H9 (cell line): ENCODE results near the gene MRGPRD. TPM values are rescaled to one million over a fixed set of nuclear protein-coding genes. Genes with fewer than 3 reads are reported as not detected.

Experiments used
- DNase-seq: peaks from one replicate; pipeline ENCODE4 v3.0.0-alpha.2; 2017
- H2AFZ ChIP-seq: one replicate; pipeline ENCODE4 v1.6.1; 2013; ENCODE audit warnings: mild to moderate bottlenecking, low read length, control low read depth, moderate library complexity
- H2AK5ac ChIP-seq: 2 replicates; pipeline ENCODE4 v1.6.1; 2013; ENCODE audit warnings: low read length, control low read depth, mixed read lengths; ENCODE audit not compliant: insufficient read length
- H2BK120ac ChIP-seq: one replicate; pipeline ENCODE4 v1.6.1; 2013; ENCODE audit warnings: low read depth, mild to moderate bottlenecking, low read length, control low read depth, inconsistent platforms; ENCODE audit not compliant: poor library complexity, severe bottlenecking
- H2BK12ac ChIP-seq: 2 replicates; pipeline ENCODE4 v1.6.1; 2013; ENCODE audit warnings: low read length, control low read depth, mixed read lengths, low read depth; ENCODE audit not compliant: insufficient read length
- H2BK15ac ChIP-seq: 2 replicates; pipeline ENCODE4 v1.6.1; 2013; ENCODE audit warnings: low read depth, low read length, control low read depth
- H2BK20ac ChIP-seq: one replicate; pipeline ENCODE4 v1.6.1; 2013; ENCODE audit warnings: low read depth, mild to moderate bottlenecking, low read length, control low read depth, inconsistent platforms; ENCODE audit not compliant: poor library complexity, severe bottlenecking
- H2BK5ac ChIP-seq: 2 replicates; pipeline ENCODE4 v1.6.1; 2013; ENCODE audit warnings: low read length, control low read depth, mixed read lengths; ENCODE audit not compliant: insufficient read length
- H3K14ac ChIP-seq: 2 replicates; pipeline ENCODE4 v1.6.1; 2013; ENCODE audit warnings: low read length, control low read depth; ENCODE audit not compliant: insufficient read depth
- H3K18ac ChIP-seq: 2 replicates; pipeline ENCODE4 v1.6.1; 2013; ENCODE audit warnings: low read depth, mild to moderate bottlenecking, mixed read lengths, low read length, control low read depth; ENCODE audit not compliant: insufficient read length
- H3K23ac ChIP-seq: 2 replicates; pipeline ENCODE4 v1.6.1; 2013; ENCODE audit warnings: low read length, control low read depth, mixed read lengths, low read depth; ENCODE audit not compliant: insufficient read length
- H3K23me2 ChIP-seq: 2 replicates; pipeline ENCODE4 v1.6.1; 2013; ENCODE audit warnings: low read depth, mild to moderate bottlenecking, mixed read lengths, low read length, control low read depth; ENCODE audit not compliant: insufficient read length, poor library complexity, severe bottlenecking
- H3K27ac ChIP-seq: 2 replicates; pipeline ENCODE4 v1.5.1; 2013; ENCODE audit warnings: low read length, control low read depth, mixed read lengths, low read depth; ENCODE audit not compliant: insufficient read length
- H3K27me3 ChIP-seq: 2 replicates; pipeline ENCODE4 v1.6.1; 2013; ENCODE audit warnings: low read length, control low read depth, inconsistent platforms; ENCODE audit not compliant: insufficient read depth
- H3K4ac ChIP-seq: 2 replicates; pipeline ENCODE4 v1.6.1; 2013; ENCODE audit warnings: low read depth, mild to moderate bottlenecking, control low read depth, inconsistent platforms, low read length, moderate library complexity
- H3K4me1 ChIP-seq: 2 replicates; pipeline ENCODE4 v1.6.1; 2013; ENCODE audit warnings: low read length, control low read depth, inconsistent platforms; ENCODE audit not compliant: insufficient read depth
- H3K4me2 ChIP-seq: 2 replicates; pipeline ENCODE4 v1.6.1; 2013; ENCODE audit warnings: low read length, control low read depth, mixed read lengths; ENCODE audit not compliant: insufficient read length, insufficient read depth
- H3K56ac ChIP-seq: 2 replicates; pipeline ENCODE4 v1.6.1; 2013; ENCODE audit warnings: low read depth, mild to moderate bottlenecking, mixed read lengths, low read length, control low read depth; ENCODE audit not compliant: insufficient read length
- H3K79me1 ChIP-seq: 2 replicates; pipeline ENCODE4 v1.6.1; 2013; ENCODE audit warnings: low read depth, mild to moderate bottlenecking, moderate library complexity, low read length, control low read depth, inconsistent platforms; ENCODE audit not compliant: insufficient read depth, poor library complexity, severe bottlenecking
- H3K79me2 ChIP-seq: 2 replicates; pipeline ENCODE4 v1.6.1; 2013; ENCODE audit warnings: low read length, control low read depth, inconsistent platforms; ENCODE audit not compliant: insufficient read depth
- H3K9ac ChIP-seq: 2 replicates; pipeline ENCODE4 v1.6.1; 2013; ENCODE audit warnings: low read length, control low read depth, mixed read lengths; ENCODE audit not compliant: insufficient read length; ENCODE audit errors: extremely low read depth
- H3K9me3 ChIP-seq: one replicate; pipeline ENCODE4 v1.6.1; 2013; ENCODE audit warnings: low read depth, low read length, inconsistent platforms; ENCODE audit not compliant: control insufficient read depth
- H3T11ph ChIP-seq: one replicate; pipeline ENCODE4 v1.6.1; 2013; ENCODE audit warnings: mild to moderate bottlenecking, low read length, control low read depth, inconsistent platforms
- H4K20me1 ChIP-seq: one replicate; pipeline ENCODE4 v1.6.1; 2013; ENCODE audit not compliant: control insufficient read depth, insufficient read length, insufficient read depth
- H4K5ac ChIP-seq: 2 replicates; pipeline ENCODE4 v1.6.1; 2013; ENCODE audit warnings: low read depth, mild to moderate bottlenecking, mixed read lengths, low read length, control low read depth; ENCODE audit not compliant: insufficient read length
- H4K8ac ChIP-seq: replicated peaks from 2 replicates; pipeline ENCODE4 v1.6.1; 2013; ENCODE audit warnings: low read length, control low read depth, mixed read lengths, low read depth; ENCODE audit not compliant: insufficient read length
- H4K91ac ChIP-seq: 2 replicates; pipeline ENCODE4 v1.6.1; 2013; ENCODE audit warnings: low read depth, mild to moderate bottlenecking, moderate library complexity, mixed read lengths, low read length, control low read depth; ENCODE audit not compliant: insufficient read length
- H3K27ac Mint-ChIP-seq, 3 experiments: 2 replicates in 2 of 3; 3 replicates in 1 of 3; pipeline ENCODE4 v1.8.0; 2020 to 2021; ENCODE audit warnings: mixed read lengths in 3 of 3, mild to moderate bottlenecking in 1 of 3, moderate library complexity in 1 of 3
- H3K27me3 Mint-ChIP-seq: 2 replicates; pipeline ENCODE4 v1.8.0; 2021; ENCODE audit warnings: low read depth, mild to moderate bottlenecking, moderate library complexity, mixed read lengths
- H3K36me3 Mint-ChIP-seq, 3 experiments: 2 replicates in 2 of 3; 3 replicates in 1 of 3; pipeline ENCODE4 v1.8.0; 2020 to 2021; ENCODE audit warnings: low read depth in 3 of 3, mixed read lengths in 3 of 3; ENCODE audit not compliant: insufficient read depth in 1 of 3
- H3K4me1 Mint-ChIP-seq, 2 experiments: 2 replicates each; pipeline ENCODE4 v1.8.0; 2020; ENCODE audit warnings: mixed read lengths in 2 of 2
- H3K4me3 Mint-ChIP-seq, 2 experiments: 2 replicates in 1 of 2; 3 replicates in 1 of 2; pipeline ENCODE4 v1.8.0; 2020 to 2021; ENCODE audit warnings: mild to moderate bottlenecking in 2 of 2, mixed read lengths in 2 of 2, moderate library complexity in 1 of 2
- H3K9me3 Mint-ChIP-seq, 2 experiments: 2 replicates in 1 of 2; 3 replicates in 1 of 2; pipeline ENCODE4 v1.8.0; 2020; ENCODE audit warnings: mild to moderate bottlenecking in 2 of 2, mixed read lengths in 2 of 2, moderate library complexity in 1 of 2
- CTCF ChIP-seq: fragments of 200-600 bp; sonication (generic); conservative IDR thresholded peaks from 3 replicates; pipeline ENCODE4 v1.8.0; 2021; ENCODE audit warnings: antibody characterized with exemption, mild to moderate bottlenecking
- WGBS: extraction: QIAGEN DNeasy Blood & Tissue Kit; methylation state at CpG from one replicate; pipeline ENCODE4 v1.1.7; 2013; ENCODE audit warnings: missing lambda C conversion rate, low lambda C conversion rate, mixed read lengths; ENCODE audit not compliant: insufficient read length; ENCODE audit errors: extremely low coverage; 5-methylcytosine and 5-hydroxymethylcytosine counted together
- total RNA-seq: library from RNA; stranded (reverse); gene quantifications from 2 replicates; pipeline ENCODE4 v1.2.1, GENCODE V29; 2021

MRGPRD gene
- total RNA-seq, 1 experiment from 2014 or later: not detected

- Histone ChIP-seq H2BK20ac (no peak overlapping the region), H3K27ac (no peak overlapping the region), H3K4me1 (no peaks in the 10 kb centered on the region; the same call in 1 of the 2 replicates), H3K27me3 (no peaks in the 10 kb centered on the region), H2AFZ (no peak overlapping the region), H3K18ac (no peak overlapping the region), H3T11ph (no peak overlapping the region), H3K79me1 (no peaks in the 10 kb centered on the region), H2BK15ac (no peak overlapping the region), H4K91ac (no peak overlapping the region), H3K23me2 (no peaks in the 10 kb centered on the region), H3K23ac (no peak overlapping the region), H4K20me1 (no peaks in the 10 kb centered on the region), H3K9ac (no peak overlapping the region), H4K8ac (no peak overlapping the region), H2BK5ac (no peak overlapping the region), H3K4me2 (no peak overlapping the region), H3K9me3 (no peaks in the 10 kb centered on the region), H4K5ac (no peak overlapping the region), H2AK5ac (no peak overlapping the region), H3K79me2 (no peaks in the 10 kb centered on the region), H2BK12ac (no peak overlapping the region), H3K56ac (no peak overlapping the region), H3K4ac (no peak overlapping the region), H3K14ac (no peak overlapping the region), H2BK120ac (no peak overlapping the region)
- H3K9me3 Mint-ChIP-seq: no peaks in the 10 kb centered on the region; a peak in 1 of 5 replicates
- no peaks in the 10 kb centered on the region for H3K36me3 Mint-ChIP-seq
- H3K27me3 Mint-ChIP-seq: no peaks in the 10 kb centered on the region
- no peak for DNase-seq
- H3K27ac Mint-ChIP-seq: no peak overlapping the region
- WGBS: no CpG with 5 or more reads among the region's 8 CpGs
- H3K4me3 Mint-ChIP-seq: no peak overlapping the region
- peaks cover 0 to 5% of the 10 kb centered on the region in 2 experiments; a peak in 1 of 4 replicates for H3K4me1 Mint-ChIP-seq
- TF ChIP-seq CTCF: no peak
These were observed 19.5 kb downstream of the MRGPRD start for GRCh38 chr11:68961245-68961644.
